Glutamatergic neuron (in vitro differentiated cells): ENCODE data around the gene ANO6. TPM values are rescaled to one million over a fixed set of nuclear protein-coding genes. Genes with fewer than 3 reads are reported as not detected.

Source experiments
- DNase-seq: peaks from one replicate; pipeline ENCODE4 v3.0.0; 2022
- H3K27ac Mint-ChIP-seq: one replicate; pipeline ENCODE4 v1.8.0; 2020; ENCODE audit warnings: mild to moderate bottlenecking, mixed read lengths, inconsistent platforms; ENCODE audit not compliant: unreplicated experiment
- H3K27me3 Mint-ChIP-seq: one replicate; pipeline ENCODE4 v1.8.0; 2020; ENCODE audit warnings: mild to moderate bottlenecking, moderate library complexity, mixed read lengths, inconsistent platforms; ENCODE audit not compliant: unreplicated experiment
- H3K36me3 Mint-ChIP-seq: one replicate; pipeline ENCODE4 v1.8.0; 2020; ENCODE audit warnings: mild to moderate bottlenecking, mixed read lengths, inconsistent platforms; ENCODE audit not compliant: unreplicated experiment
- H3K4me1 Mint-ChIP-seq: one replicate; pipeline ENCODE4 v1.8.0; 2020; ENCODE audit warnings: mild to moderate bottlenecking, low read depth, mixed read lengths, inconsistent platforms; ENCODE audit not compliant: unreplicated experiment
- H3K4me3 Mint-ChIP-seq: one replicate; pipeline ENCODE4 v1.8.0; 2020; ENCODE audit warnings: mild to moderate bottlenecking, mixed read lengths, inconsistent platforms; ENCODE audit not compliant: unreplicated experiment
- H3K9me3 Mint-ChIP-seq: one replicate; pipeline ENCODE4 v1.8.0; 2020; ENCODE audit warnings: mild to moderate bottlenecking, moderate library complexity, mixed read lengths, inconsistent platforms; ENCODE audit not compliant: unreplicated experiment
- CTCF ChIP-seq: fragments of 200-600 bp; sonication (generic); IDR thresholded peaks from one replicate; pipeline ENCODE4 v1.5.0; 2021; ENCODE audit not compliant: partially characterized antibody, unreplicated experiment
- total RNA-seq: library from RNA; stranded (reverse); fragmentation: NEBNext Ultra II Directional; extraction: Animal tissue kit (Norgen Biotek cat#: 25700); gene quantifications from one replicate; pipeline ENCODE4 v1.2.1, GENCODE V29; 2021; ENCODE audit not compliant: unreplicated experiment

Gene ANO6
- total RNA-seq, 1 donor from 2014 or later: 35.9 TPM

DNA sequence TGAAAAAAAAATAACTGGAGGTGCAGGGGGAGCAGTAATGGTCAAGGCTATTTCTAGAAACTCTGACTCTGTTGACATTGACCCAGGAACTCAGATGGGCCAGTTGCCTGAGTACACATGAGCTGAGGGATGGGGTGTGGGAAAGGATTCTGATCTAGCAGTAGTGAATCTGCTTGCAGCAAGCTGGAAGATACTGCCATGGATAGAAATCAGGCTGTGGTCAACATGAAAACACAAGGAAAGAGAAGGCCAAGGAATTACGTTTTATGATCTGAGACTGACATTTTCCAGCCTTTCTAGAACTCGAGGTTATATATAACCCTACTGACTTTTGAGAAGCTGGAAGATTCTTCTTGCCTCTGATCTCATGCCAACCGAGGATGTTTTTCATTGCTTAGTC is 90.0 kb downstream of the ANO6 start:
- Mint-ChIP-seq H3K36me3 (no peaks in the 10 kb centered on the region), H3K27me3 (no peaks in the 10 kb centered on the region), H3K27ac (no peak overlapping the region), H3K9me3 (no peaks in the 10 kb centered on the region), H3K4me3 (no peak overlapping the region), H3K4me1 (peaks cover 10% of the 10 kb centered on the region)
- no peak for TF ChIP-seq CTCF
- DNase-seq: no peak

DNA sequence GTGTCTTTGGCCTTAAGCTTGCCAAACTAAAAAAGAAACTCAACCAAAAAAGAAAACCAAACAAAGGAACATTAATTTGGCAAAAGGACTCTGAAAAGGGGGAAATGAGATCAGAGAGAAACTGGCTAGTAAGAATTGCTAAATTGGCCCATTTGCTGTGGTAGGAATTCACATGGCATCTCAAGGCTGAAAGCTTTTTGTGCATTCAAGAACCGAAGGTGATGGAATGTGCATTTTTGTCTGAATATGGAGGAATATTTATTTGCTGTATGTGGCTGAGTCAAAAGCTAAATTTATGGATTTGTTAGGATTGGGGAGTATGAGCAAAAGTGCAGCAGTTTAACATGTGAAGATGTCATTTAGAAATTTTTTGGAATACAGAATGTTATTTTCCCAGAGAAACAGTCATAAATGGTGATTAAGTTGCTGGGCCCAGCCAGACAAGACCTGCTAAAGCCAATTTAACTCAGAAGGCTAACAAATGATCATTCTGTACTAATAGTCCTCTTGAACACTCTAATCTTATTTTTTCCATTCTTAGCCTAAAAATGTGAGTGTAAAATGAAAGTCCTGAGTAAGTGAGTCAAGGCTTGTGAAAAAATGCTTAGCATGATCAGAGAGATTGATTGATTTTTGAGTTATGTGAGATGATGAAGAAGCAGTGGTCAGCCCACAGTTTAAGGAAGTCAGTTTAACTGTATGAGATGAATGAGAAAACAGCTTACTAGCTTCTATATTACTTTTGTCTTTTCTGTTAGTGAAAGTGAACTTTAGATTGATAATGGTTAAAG is 94.1 kb downstream of the ANO6 start:
- H3K27me3 Mint-ChIP-seq: no peaks in the 10 kb centered on the region
- H3K9me3 Mint-ChIP-seq: no peaks in the 10 kb centered on the region
- H3K27ac Mint-ChIP-seq: no peak overlapping the region
- H3K4me1 Mint-ChIP-seq: no peaks in the 10 kb centered on the region
- no peak for TF ChIP-seq CTCF
- no peaks in the 10 kb centered on the region for H3K36me3 Mint-ChIP-seq
- DNase-seq: no peak
- H3K4me3 Mint-ChIP-seq: no peak overlapping the region

- no peak overlapping the region for H3K4me3 Mint-ChIP-seq
- no peaks in the 10 kb centered on the region for H3K4me1 Mint-ChIP-seq
- TF ChIP-seq CTCF: no peak
These were observed 94.7 kb downstream of the ANO6 start for GRCh38 chr12:45310627-45310968.

GRCh38 chr12:45312012-45312411 is 96.1 kb downstream of the ANO6 start:
- H3K4me1 Mint-ChIP-seq: no peaks in the 10 kb centered on the region
- no peak for DNase-seq
- no peak for TF ChIP-seq CTCF
- no peaks in the 10 kb centered on the region for H3K27me3 Mint-ChIP-seq
- H3K4me3 Mint-ChIP-seq: no peak overlapping the region
- no peaks in the 10 kb centered on the region for H3K36me3 Mint-ChIP-seq
- no peak overlapping the region for H3K27ac Mint-ChIP-seq
- H3K9me3 Mint-ChIP-seq: no peaks in the 10 kb centered on the region

More at GRCh38 chr12:45310627-45310968, 94.7 kb downstream of the ANO6 start:
- H3K36me3 Mint-ChIP-seq: no peaks in the 10 kb centered on the region
- no peak for DNase-seq
- no peak overlapping the region for H3K27ac Mint-ChIP-seq
- H3K27me3 Mint-ChIP-seq: no peaks in the 10 kb centered on the region
- no peaks in the 10 kb centered on the region for H3K9me3 Mint-ChIP-seq

GRCh38 chr12:45314770-45315169 is 98.9 kb downstream of the ANO6 start:
- no peak for TF ChIP-seq CTCF
- no peak for DNase-seq
- no peak overlapping the region for H3K27ac Mint-ChIP-seq
- no peaks in the 10 kb centered on the region for H3K27me3 Mint-ChIP-seq
- H3K9me3 Mint-ChIP-seq: no peaks in the 10 kb centered on the region
- no peak overlapping the region for H3K4me3 Mint-ChIP-seq
- no peaks in the 10 kb centered on the region for H3K36me3 Mint-ChIP-seq
- H3K4me1 Mint-ChIP-seq: no peaks in the 10 kb centered on the region
